HepG2 (cell line): ENCODE results near the gene AKR1A1. TPM values are rescaled to one million over a fixed set of nuclear protein-coding genes. Genes with fewer than 3 reads are reported as not detected.

ENCODE experiments used
- CENPX ChIP-seq: sonication (generic); formaldehyde crosslinking; IDR thresholded peaks from 2 replicates; pipeline ENCODE4 v1.9.0; 2021; ENCODE audit warnings: mild to moderate bottlenecking, missing genetic modification reagents, moderate library complexity
- EEA1 ChIP-seq: sonication (generic); formaldehyde crosslinking; IDR thresholded peaks from 2 replicates; pipeline ENCODE4 v1.5.1; 2020; ENCODE audit warnings: mild to moderate bottlenecking, missing genetic modification reagents, borderline replicate concordance
- EED ChIP-seq: sonication (generic); formaldehyde crosslinking; IDR thresholded peaks from 2 replicates; pipeline ENCODE4 v1.5.0; 2020; ENCODE audit warnings: mild to moderate bottlenecking, missing genetic modification reagents
- ELF3 ChIP-seq: IDR thresholded peaks from 2 replicates; pipeline ENCODE4 v1.6.1; 2016; ENCODE audit warnings: missing genetic modification reagents, missing compliant biosample characterization
- SAFB2 ChIP-seq: sonication (generic); formaldehyde crosslinking; IDR thresholded peaks from 2 replicates; pipeline ENCODE4 v1.5.1; 2020; ENCODE audit warnings: missing genetic modification reagents, low read depth, mild to moderate bottlenecking, borderline replicate concordance
- SAP130 ChIP-seq: IDR thresholded peaks from 2 replicates; pipeline ENCODE4 v1.6.1; 2016; ENCODE audit warnings: low read depth
- SP4 ChIP-seq: sonication (generic); formaldehyde crosslinking; IDR thresholded peaks from 2 replicates; pipeline ENCODE4 v1.8.1; 2023; ENCODE audit warnings: mild to moderate bottlenecking, missing genetic modification reagents
- SPEN ChIP-seq: sonication (generic); formaldehyde crosslinking; IDR thresholded peaks from 2 replicates; pipeline ENCODE4 v1.5.1; 2020; ENCODE audit warnings: low read depth, mild to moderate bottlenecking, missing genetic modification reagents
- TGIF2 ChIP-seq: IDR thresholded peaks from 2 replicates; pipeline ENCODE4 v1.6.1; 2016; ENCODE audit warnings: control low read depth, missing compliant biosample characterization
- TOE1 ChIP-seq: sonication (generic); formaldehyde crosslinking; IDR thresholded peaks from 2 replicates; pipeline ENCODE4 v1.4.0; 2020; ENCODE audit warnings: mild to moderate bottlenecking, missing genetic modification reagents
- ZFY ChIP-seq: sonication (generic); formaldehyde crosslinking; IDR thresholded peaks from 2 replicates; pipeline ENCODE4 v1.4.0; 2020; ENCODE audit warnings: missing genetic modification reagents
- ZNF30 ChIP-seq: sonication (generic); formaldehyde crosslinking; IDR thresholded peaks from 2 replicates; pipeline ENCODE4 v1.5.0; 2020; ENCODE audit warnings: mild to moderate bottlenecking, missing genetic modification reagents
- ZNF766 ChIP-seq: sonication (generic); formaldehyde crosslinking; IDR thresholded peaks from 2 replicates; pipeline ENCODE4 v1.5.0; 2020; ENCODE audit warnings: missing genetic modification reagents, borderline replicate concordance
- polyA plus RNA-seq, 8 experiments: library from polyadenylated mRNA; depleted of rRNA in 3 of 8; stranded (reverse) in 7 of 8; unstranded in 1 of 8; fragments of >200 nt; fragmentation: Illumina TruSeq in 4 of 8; extraction: Trizol in 4 of 8; gene quantifications; 2 replicates each; pipeline versions ENCODE4 v1.2.1 to v1.2.3, GENCODE V29; 2011 to 2016; ENCODE audit warnings: low read depth in 4 of 8, missing spikeins in 1 of 8, mixed read lengths in 1 of 8; ENCODE audit not compliant: insufficient read depth in 1 of 8
- total RNA-seq, 5 experiments: library from RNA; depleted of rRNA; stranded (reverse); fragments of >200 nt; fragmentation: Illumina TruSeq; extraction: Trizol; gene quantifications; 2 replicates each; pipeline ENCODE4 v1.2.3, GENCODE V29; 2016; ENCODE audit warnings: low read depth in 1 of 5
- TF ChIP-seq, protein P1 (sequence below), 2 experiments: fragments of 450-650 bp in 1 of 2; sonication (generic) in 1 of 2; formaldehyde crosslinking; IDR thresholded peaks; 2 replicates each; pipeline versions ENCODE4 v1.5.0 to v1.8.0; 2020 to 2022; ENCODE audit warnings: mild to moderate bottlenecking in 1 of 2, missing genetic modification reagents in 1 of 2
- TF ChIP-seq, protein P2 (sequence below): sonication (generic); formaldehyde crosslinking; IDR thresholded peaks from 2 replicates; pipeline ENCODE4 v1.8.0; 2022; ENCODE audit warnings: mild to moderate bottlenecking, missing genetic modification reagents
- TF ChIP-seq, protein P3 (sequence below): sonication (generic); formaldehyde crosslinking; IDR thresholded peaks from 2 replicates; pipeline ENCODE4 v1.8.0; 2022; ENCODE audit warnings: missing genetic modification reagents, mild to moderate bottlenecking, inconsistent platforms, borderline replicate concordance
- TF ChIP-seq, protein P4 (sequence below): sonication (generic); formaldehyde crosslinking; IDR thresholded peaks from 2 replicates; pipeline ENCODE4 v1.5.0; 2020; ENCODE audit warnings: mild to moderate bottlenecking, missing genetic modification reagents
- TF ChIP-seq, protein P5 (sequence below): sonication (generic); formaldehyde crosslinking; IDR thresholded peaks from 2 replicates; pipeline ENCODE4 v1.4.0; 2020; ENCODE audit warnings: mild to moderate bottlenecking, missing genetic modification reagents
- TF ChIP-seq, protein P6 (sequence below): sonication (generic); formaldehyde crosslinking; IDR thresholded peaks from 2 replicates; pipeline ENCODE4 v1.5.0; 2020; ENCODE audit warnings: missing genetic modification reagents, mild to moderate bottlenecking, borderline replicate concordance

The AKR1A1 gene
- total and polyA plus RNA-seq, 2 of the 13 experiments (the other 11 are each of a cell fraction or from before 2014, with no cell fraction given): 181 to 217 TPM

DNA sequence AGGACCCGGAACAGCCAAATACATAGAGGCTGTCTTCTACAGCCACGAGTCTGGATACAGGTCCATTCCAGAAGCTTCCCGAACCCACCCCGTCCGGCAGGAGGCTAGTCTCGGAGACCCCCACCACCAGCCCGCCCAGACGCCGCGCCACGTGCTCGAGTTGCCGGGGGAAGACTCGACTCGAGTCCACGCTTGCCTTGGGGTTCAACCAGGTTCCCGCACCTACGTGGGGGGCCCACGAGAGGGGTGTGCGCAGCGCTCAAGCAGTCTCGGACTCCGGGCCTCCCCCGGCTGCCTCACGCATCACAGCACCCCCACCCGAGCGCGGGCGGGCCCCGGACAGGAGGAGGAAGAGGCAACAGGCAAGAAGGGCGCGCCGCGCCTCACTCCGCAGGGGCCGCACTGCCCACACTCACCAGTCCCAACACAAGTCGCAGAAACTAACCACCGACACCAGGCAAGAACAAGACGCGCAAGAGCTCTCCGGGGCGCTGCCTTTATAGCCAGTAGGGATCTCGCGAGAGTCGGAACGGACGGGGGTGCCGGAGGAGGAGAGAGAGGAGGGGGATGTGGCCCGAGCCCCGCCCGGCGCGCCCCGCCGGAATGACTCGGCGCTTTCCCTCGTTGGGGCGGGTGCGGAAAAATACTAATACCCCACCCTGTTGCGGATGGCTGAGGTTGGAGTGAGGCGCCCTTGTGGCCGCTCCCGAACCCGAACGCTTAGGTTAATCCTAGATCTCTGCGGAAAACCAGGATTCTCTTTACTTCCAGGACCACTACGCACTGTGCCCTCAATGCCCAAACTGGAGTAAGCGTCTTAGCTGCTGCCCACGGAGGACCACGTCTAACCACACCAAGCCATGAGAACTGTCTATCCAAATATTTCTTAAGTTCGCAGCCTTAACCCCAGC, 29.0 kb upstream of the AKR1A1 start, which contains the start of gene PRDX1 (continued):
- TF ChIP-seq, protein P1, sequence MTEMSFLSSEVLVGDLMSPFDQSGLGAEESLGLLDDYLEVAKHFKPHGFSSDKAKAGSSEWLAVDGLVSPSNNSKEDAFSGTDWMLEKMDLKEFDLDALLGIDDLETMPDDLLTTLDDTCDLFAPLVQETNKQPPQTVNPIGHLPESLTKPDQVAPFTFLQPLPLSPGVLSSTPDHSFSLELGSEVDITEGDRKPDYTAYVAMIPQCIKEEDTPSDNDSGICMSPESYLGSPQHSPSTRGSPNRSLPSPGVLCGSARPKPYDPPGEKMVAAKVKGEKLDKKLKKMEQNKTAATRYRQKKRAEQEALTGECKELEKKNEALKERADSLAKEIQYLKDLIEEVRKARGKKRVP (CRISPR knock-in tag; IDR thresholded peaks at IDR 0.05): peak in 1 of 2 experiments; percentile 89; a peak in 2 of 4 replicates
- TF ChIP-seq SPEN (CRISPR knock-in tag) (peak; percentile 55; the same call in 1 of the 2 replicates), TGIF2 (CRISPR knock-in tag) (peak; percentile 97), SP4 (CRISPR knock-in tag) (peak; percentile 68), CENPX (CRISPR knock-in tag) (no peak), SAP130 (CRISPR knock-in tag) (peak; percentile 97), ZNF766 (peak; percentile 89), ZFY (peak; percentile 81), ZNF30 (CRISPR knock-in tag) (no peak), SAFB2 (CRISPR knock-in tag) (peak; percentile 68; the same call in 1 of the 2 replicates), TOE1 (no peak), ELF3 (CRISPR knock-in tag) (peak; percentile 89), EED (CRISPR knock-in tag) (no peak), EEA1 (CRISPR knock-in tag) (no peak; the same call in 1 of the 2 replicates)
- TF ChIP-seq, protein P2, sequence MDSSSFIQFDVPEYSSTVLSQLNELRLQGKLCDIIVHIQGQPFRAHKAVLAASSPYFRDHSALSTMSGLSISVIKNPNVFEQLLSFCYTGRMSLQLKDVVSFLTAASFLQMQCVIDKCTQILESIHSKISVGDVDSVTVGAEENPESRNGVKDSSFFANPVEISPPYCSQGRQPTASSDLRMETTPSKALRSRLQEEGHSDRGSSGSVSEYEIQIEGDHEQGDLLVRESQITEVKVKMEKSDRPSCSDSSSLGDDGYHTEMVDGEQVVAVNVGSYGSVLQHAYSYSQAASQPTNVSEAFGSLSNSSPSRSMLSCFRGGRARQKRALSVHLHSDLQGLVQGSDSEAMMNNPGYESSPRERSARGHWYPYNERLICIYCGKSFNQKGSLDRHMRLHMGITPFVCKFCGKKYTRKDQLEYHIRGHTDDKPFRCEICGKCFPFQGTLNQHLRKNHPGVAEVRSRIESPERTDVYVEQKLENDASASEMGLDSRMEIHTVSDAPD (CRISPR knock-in tag): no peak
- TF ChIP-seq, protein P3, sequence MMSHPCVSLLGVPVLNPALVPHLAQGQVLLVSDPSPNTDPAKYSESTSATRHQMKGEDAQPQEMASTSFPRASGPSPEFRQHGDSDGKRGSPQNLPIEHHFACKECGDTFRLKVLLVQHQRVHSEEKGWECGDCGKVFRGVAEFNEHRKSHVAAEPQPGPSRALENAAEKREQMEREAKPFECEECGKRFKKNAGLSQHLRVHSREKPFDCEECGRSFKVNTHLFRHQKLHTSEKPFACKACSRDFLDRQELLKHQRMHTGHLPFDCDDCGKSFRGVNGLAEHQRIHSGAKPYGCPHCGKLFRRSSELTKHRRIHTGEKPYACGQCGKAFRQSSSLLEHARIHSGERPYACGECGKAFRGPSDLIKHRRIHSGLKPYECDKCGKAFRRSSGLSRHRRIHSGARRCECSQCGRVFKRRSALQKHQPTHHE (CRISPR knock-in tag): peak; percentile 96
- TF ChIP-seq, protein P4, sequence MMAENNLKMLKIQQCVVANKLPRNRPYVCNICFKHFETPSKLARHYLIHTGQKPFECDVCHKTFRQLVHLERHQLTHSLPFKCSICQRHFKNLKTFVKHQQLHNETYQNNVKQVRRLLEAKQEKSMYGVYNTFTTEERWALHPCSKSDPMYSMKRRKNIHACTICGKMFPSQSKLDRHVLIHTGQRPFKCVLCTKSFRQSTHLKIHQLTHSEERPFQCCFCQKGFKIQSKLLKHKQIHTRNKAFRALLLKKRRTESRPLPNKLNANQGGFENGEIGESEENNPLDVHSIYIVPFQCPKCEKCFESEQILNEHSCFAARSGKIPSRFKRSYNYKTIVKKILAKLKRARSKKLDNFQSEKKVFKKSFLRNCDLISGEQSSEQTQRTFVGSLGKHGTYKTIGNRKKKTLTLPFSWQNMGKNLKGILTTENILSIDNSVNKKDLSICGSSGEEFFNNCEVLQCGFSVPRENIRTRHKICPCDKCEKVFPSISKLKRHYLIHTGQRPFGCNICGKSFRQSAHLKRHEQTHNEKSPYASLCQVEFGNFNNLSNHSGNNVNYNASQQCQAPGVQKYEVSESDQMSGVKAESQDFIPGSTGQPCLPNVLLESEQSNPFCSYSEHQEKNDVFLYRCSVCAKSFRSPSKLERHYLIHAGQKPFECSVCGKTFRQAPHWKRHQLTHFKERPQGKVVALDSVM (CRISPR knock-in tag): peak; percentile 84
- TF ChIP-seq, protein P5, sequence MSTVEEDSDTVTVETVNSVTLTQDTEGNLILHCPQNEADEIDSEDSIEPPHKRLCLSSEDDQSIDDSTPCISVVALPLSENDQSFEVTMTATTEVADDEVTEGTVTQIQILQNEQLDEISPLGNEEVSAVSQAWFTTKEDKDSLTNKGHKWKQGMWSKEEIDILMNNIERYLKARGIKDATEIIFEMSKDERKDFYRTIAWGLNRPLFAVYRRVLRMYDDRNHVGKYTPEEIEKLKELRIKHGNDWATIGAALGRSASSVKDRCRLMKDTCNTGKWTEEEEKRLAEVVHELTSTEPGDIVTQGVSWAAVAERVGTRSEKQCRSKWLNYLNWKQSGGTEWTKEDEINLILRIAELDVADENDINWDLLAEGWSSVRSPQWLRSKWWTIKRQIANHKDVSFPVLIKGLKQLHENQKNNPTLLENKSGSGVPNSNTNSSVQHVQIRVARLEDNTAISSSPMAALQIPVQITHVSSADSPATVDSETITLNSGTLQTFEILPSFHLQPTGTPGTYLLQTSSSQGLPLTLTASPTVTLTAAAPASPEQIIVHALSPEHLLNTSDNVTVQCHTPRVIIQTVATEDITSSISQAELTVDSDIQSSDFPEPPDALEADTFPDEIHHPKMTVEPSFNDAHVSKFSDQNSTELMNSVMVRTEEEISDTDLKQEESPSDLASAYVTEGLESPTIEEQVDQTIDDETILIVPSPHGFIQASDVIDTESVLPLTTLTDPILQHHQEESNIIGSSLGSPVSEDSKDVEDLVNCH (CRISPR knock-in tag): peak; percentile 92
- TF ChIP-seq, protein P6, sequence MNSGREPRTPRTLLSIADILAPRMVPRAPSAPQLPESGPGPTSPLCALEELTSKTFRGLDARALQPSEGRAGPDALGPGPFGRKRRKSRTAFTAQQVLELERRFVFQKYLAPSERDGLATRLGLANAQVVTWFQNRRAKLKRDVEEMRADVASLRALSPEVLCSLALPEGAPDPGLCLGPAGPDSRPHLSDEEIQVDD: 0 out of 2 replicates have a peak, but pooled peaks have one; percentile 74
